Measurements from ENCODE around the gene PRKAA1.

DNA sequence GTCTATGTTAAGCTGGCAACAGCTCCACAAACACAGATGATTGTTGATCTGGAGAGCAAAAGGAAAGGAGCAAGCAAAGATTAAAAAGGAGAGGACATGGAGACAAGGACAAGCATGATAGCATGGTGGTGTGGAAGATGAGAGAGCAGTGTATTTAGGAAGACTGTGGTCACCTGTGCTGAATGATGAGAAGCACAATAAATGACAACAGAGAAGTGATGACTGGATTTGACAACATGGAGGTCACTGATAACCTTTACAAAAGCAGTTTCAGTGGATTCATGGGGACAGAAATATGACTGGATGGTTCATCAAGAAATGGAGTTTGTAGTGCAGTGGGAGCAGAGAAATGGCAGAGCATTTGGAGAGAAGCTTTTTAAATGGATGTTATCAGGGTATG lies 62.6 kb downstream of the PRKAA1 start:
- TF ChIP-seq, protein P1, sequence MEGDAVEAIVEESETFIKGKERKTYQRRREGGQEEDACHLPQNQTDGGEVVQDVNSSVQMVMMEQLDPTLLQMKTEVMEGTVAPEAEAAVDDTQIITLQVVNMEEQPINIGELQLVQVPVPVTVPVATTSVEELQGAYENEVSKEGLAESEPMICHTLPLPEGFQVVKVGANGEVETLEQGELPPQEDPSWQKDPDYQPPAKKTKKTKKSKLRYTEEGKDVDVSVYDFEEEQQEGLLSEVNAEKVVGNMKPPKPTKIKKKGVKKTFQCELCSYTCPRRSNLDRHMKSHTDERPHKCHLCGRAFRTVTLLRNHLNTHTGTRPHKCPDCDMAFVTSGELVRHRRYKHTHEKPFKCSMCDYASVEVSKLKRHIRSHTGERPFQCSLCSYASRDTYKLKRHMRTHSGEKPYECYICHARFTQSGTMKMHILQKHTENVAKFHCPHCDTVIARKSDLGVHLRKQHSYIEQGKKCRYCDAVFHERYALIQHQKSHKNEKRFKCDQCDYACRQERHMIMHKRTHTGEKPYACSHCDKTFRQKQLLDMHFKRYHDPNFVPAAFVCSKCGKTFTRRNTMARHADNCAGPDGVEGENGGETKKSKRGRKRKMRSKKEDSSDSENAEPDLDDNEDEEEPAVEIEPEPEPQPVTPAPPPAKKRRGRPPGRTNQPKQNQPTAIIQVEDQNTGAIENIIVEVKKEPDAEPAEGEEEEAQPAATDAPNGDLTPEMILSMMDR (IDR thresholded peaks at IDR 0.05), result no peak
- TF ChIP-seq POLR2A (IDR thresholded peaks at IDR 0.05), result no peak
